Brain pericyte (primary cell): ENCODE results near the gene KCNQ1.

ENCODE experiments used
- DNase-seq: peaks from one replicate; pipeline ENCODE4 v3.0.0-alpha.2; 2012; ENCODE audit warnings: low read depth, low spot score

Gene KCNQ1

GRCh38 chr11:2715716-2716350, 271.0 kb downstream of the KCNQ1 start:
- DNase-seq, result no peak

GRCh38 chr11:2716376-2717095, 271.7 kb downstream of the KCNQ1 start:
- no peak for DNase-seq

- DNase-seq, result no peak
Observed at GRCh38 chr11:2717561-2718325, 272.9 kb downstream of the KCNQ1 start.

- no peak for DNase-seq
Observed at GRCh38 chr11:2718817-2719438, 274.1 kb downstream of the KCNQ1 start.

- DNase-seq, result no peak
Observed at GRCh38 chr11:2719831-2720590, 275.2 kb downstream of the KCNQ1 start.

GRCh38 chr11:2721210-2721916, 276.6 kb downstream of the KCNQ1 start:
- no peak for DNase-seq

GRCh38 chr11:2722955-2723354, 278.1 kb downstream of the KCNQ1 start:
- DNase-seq, result no peak

GRCh38 chr11:2724104-2724503, 279.3 kb downstream of the KCNQ1 start:
- no peak for DNase-seq

GRCh38 chr11:2724653-2725367, 280.0 kb downstream of the KCNQ1 start:
- DNase-seq, result no peak

GRCh38 chr11:2725368-2726300, 280.8 kb downstream of the KCNQ1 start:
- DNase-seq, result no peak

GRCh38 chr11:2726964-2727363, 282.2 kb downstream of the KCNQ1 start:
- no peak for DNase-seq

GRCh38 chr11:2728128-2728662, 283.4 kb downstream of the KCNQ1 start:
- DNase-seq, result no peak

- DNase-seq, result no peak
Observed at GRCh38 chr11:2728663-2729332, 284.0 kb downstream of the KCNQ1 start.

GRCh38 chr11:2729841-2730240, 285.0 kb downstream of the KCNQ1 start:
- no peak for DNase-seq

GRCh38 chr11:2730272-2731129, 285.7 kb downstream of the KCNQ1 start:
- DNase-seq, result no peak

- DNase-seq, result no peak
Observed at GRCh38 chr11:2731130-2732125, 286.6 kb downstream of the KCNQ1 start.
